ENCODE data around the gene OGDH. TPM values are rescaled to one million over a fixed set of nuclear protein-coding genes. Genes with fewer than 3 reads are reported as not detected.
"Not testable (repeated sequence)": the region's sequence is repeated elsewhere in the genome, so short reads cannot be mapped to it uniquely, and the experiment has no call there.

OGDH gene
- total RNA-seq, 1 donor from 2014 or later = 45.0 TPM

- TF ChIP-seq, protein P1, sequence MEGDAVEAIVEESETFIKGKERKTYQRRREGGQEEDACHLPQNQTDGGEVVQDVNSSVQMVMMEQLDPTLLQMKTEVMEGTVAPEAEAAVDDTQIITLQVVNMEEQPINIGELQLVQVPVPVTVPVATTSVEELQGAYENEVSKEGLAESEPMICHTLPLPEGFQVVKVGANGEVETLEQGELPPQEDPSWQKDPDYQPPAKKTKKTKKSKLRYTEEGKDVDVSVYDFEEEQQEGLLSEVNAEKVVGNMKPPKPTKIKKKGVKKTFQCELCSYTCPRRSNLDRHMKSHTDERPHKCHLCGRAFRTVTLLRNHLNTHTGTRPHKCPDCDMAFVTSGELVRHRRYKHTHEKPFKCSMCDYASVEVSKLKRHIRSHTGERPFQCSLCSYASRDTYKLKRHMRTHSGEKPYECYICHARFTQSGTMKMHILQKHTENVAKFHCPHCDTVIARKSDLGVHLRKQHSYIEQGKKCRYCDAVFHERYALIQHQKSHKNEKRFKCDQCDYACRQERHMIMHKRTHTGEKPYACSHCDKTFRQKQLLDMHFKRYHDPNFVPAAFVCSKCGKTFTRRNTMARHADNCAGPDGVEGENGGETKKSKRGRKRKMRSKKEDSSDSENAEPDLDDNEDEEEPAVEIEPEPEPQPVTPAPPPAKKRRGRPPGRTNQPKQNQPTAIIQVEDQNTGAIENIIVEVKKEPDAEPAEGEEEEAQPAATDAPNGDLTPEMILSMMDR (IDR thresholded peaks at IDR 0.05; ENCODE audit: insufficient read depth, low read length, severe bottlenecking) = no peak
- DNase-seq (ENCODE audit: low read depth) = peak; percentile 90
- Histone ChIP-seq H3K4me3 (ENCODE audit: low read depth, low read length) (no peak overlapping the region), H3K27me3 (ENCODE audit: control insufficient read depth, insufficient read depth, low read length) (no peaks in the 10 kb centered on the region), H3K36me3 (ENCODE audit: control insufficient read depth, insufficient read depth, low read length) (no peaks in the 10 kb centered on the region)
- FAIRE-seq = no peak
Observed at GRCh38 chr7:44727158-44727936, 120.9 kb downstream of the OGDH start.

DNA sequence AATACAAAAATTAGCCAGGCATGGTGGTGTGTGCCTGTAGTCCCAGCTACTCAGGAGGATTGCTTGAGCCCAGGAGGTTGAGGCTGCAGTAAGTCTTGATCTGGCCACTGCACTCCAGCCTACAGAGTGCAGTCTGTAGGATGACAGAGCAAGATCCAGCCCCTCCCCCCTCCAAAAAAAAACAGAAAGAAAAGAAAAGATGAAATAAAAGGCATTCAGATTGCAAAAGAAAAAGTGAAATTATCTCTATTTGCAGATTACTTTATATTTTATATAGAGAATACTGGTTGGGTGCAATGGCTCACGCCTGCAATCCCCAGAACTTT lies 121.5 kb downstream of the OGDH start:
- Histone ChIP-seq H3K27me3 (ENCODE audit: control insufficient read depth, insufficient read depth, low read length) (no peaks in the 10 kb centered on the region), H3K36me3 (ENCODE audit: control insufficient read depth, insufficient read depth, low read length) (no peaks in the 10 kb centered on the region), H3K4me3 (ENCODE audit: low read depth, low read length) (no peak overlapping the region)
- DNase-seq (ENCODE audit: low read depth) = no peak
- TF ChIP-seq, protein P1 (IDR thresholded peaks at IDR 0.05; ENCODE audit: insufficient read depth, low read length, severe bottlenecking) = no peak
- FAIRE-seq = no peak

GRCh38 chr7:44729949-44730590 lies 123.6 kb downstream of the OGDH start:
- Histone ChIP-seq H3K36me3 (ENCODE audit: control insufficient read depth, insufficient read depth, low read length) (no peaks in the 10 kb centered on the region), H3K27me3 (ENCODE audit: control insufficient read depth, insufficient read depth, low read length) (no peaks in the 10 kb centered on the region), H3K4me3 (ENCODE audit: low read depth, low read length) (no peak overlapping the region)
- FAIRE-seq (no peak), DNase-seq (ENCODE audit: low read depth) (no peak)
- TF ChIP-seq, protein P1 (IDR thresholded peaks at IDR 0.05; ENCODE audit: insufficient read depth, low read length, severe bottlenecking) = no peak

- H3K4me3 ChIP-seq (ENCODE audit: low read depth, low read length); DNase-seq (ENCODE audit: low read depth); H3K36me3 ChIP-seq (ENCODE audit: control insufficient read depth, insufficient read depth, low read length); FAIRE-seq; H3K27me3 ChIP-seq (ENCODE audit: control insufficient read depth, insufficient read depth, low read length): not testable (repeated sequence)
Observed at GRCh38 chr7:44732971-44733370, 126.5 kb downstream of the OGDH start.

DNA sequence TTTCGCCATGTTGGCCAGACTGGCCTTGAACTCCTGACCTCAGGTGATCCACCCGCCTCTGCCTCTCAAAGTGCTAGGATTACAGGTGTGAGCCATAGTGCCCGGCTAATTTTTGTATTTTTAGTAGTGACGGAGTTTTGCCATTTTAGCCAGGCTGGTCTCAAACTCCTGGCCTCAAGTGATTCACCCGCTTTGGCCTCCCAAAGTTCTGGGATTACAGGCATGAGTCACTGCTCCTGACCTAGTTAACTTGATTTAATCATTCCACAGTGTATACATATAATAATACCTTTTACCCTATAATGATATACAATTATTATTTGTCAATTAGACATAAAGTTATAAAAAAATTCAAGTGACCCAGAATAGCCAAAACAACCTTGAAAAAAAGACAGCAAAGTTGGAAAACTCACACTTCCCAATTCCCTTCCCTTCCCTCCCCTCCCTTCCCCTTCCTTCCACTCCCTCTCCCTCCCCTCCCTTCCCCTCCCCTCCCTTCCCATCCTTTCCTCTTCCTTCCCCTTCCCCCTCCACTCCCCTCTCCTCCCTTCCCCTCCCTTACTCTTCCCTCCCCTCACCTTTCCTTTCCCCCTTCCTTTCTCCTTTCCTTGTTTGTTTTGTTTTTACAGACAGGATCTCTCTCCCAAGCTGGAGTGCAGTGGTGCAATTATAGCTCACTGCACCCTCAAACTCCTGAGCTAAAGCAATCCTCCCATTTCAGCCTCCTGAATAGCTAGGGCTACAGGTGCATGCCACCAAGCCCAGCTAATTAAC lies 127.5 kb downstream of the OGDH start:
- TF ChIP-seq, protein P1 (IDR thresholded peaks at IDR 0.05; ENCODE audit: insufficient read depth, low read length, severe bottlenecking) = no peak
- H3K4me3 ChIP-seq (ENCODE audit: low read depth, low read length) = no peak overlapping the region
- H3K27me3 ChIP-seq (ENCODE audit: control insufficient read depth, insufficient read depth, low read length) = no peaks in the 10 kb centered on the region
- DNase-seq (ENCODE audit: low read depth) (peak; percentile 84), FAIRE-seq (no peak)
- no peaks in the 10 kb centered on the region for H3K36me3 ChIP-seq (ENCODE audit: control insufficient read depth, insufficient read depth, low read length)

Measured in bronchial epithelial cell (primary cell).